Measurements from ENCODE around the gene KYNU.
"Not testable (repeated sequence)": the region's sequence is repeated elsewhere in the genome, so short reads cannot be mapped to it uniquely, and the experiment has no call there.

KYNU gene

GRCh38 chr2:143089520-143089919 is 212.1 kb downstream of the KYNU start:
- not testable (repeated sequence) for DNase-seq (ENCODE audit: low read depth)
